Activated gamma-delta T cell (primary cell): ENCODE measurements around the gene CALCOCO2.
A peak's percentile ranks its signal among the peaks of the same experiment; 100 is the strongest.
"Not testable (repeated sequence)": the region's sequence is repeated elsewhere in the genome, so short reads cannot be mapped to it uniquely, and the experiment has no call there.

Experiments
- DNase-seq: peaks from one replicate; lab custom pipeline; 2025; lab: John Stamatoyannopoulos, UW
- total RNA-seq, 2 donors: gene quantifications; one replicate each; lab custom pipeline; 2026; lab: John Stamatoyannopoulos, UW

The CALCOCO2 gene
- 84.1 to 100 reads per million in 2 donors for total RNA-seq

GRCh38 chr17:48830840-48831548 lies at the start of gene CALCOCO2:
CALCOCO2 (plus strand) TSS chr17:48831035; CDS start chr17:48841708, 10,673 bp downstream.
- DNase-seq, result peak; percentile 81

GRCh38 chr17:48787828-48788227 lies 43.0 kb upstream of the CALCOCO2 start:
- no peak for DNase-seq

- DNase-seq, result no peak
Measured at GRCh38 chr17:48790607-48791127, 40.2 kb upstream of the CALCOCO2 start.

- no peak for DNase-seq
Measured at GRCh38 chr17:48791128-48792032, 39.5 kb upstream of the CALCOCO2 start.

- no peak for DNase-seq
Measured at GRCh38 chr17:48792033-48792798, 38.6 kb upstream of the CALCOCO2 start.

- no peak for DNase-seq
Measured at GRCh38 chr17:48795444-48796162, 35.2 kb upstream of the CALCOCO2 start.

- not testable (repeated sequence) for DNase-seq
Measured at GRCh38 chr17:48796163-48796522, 34.7 kb upstream of the CALCOCO2 start.

GRCh38 chr17:48799069-48799723 lies 31.6 kb upstream of the CALCOCO2 start:
- DNase-seq, result no peak

GRCh38 chr17:48800626-48801217 lies 30.1 kb upstream of the CALCOCO2 start:
- no peak for DNase-seq

- no peak for DNase-seq
Measured at GRCh38 chr17:48804936-48805411, 25.9 kb upstream of the CALCOCO2 start.

GRCh38 chr17:48809182-48809581 lies 21.7 kb upstream of the CALCOCO2 start:
- DNase-seq, result no peak

- no peak for DNase-seq
Measured at GRCh38 chr17:48812001-48812400, 18.8 kb upstream of the CALCOCO2 start.

GRCh38 chr17:48814504-48814903 lies 16.3 kb upstream of the CALCOCO2 start:
- DNase-seq, result no peak

GRCh38 chr17:48815311-48815710 lies 15.5 kb upstream of the CALCOCO2 start:
- DNase-seq, result no peak

GRCh38 chr17:48816438-48816773 lies 14.4 kb upstream of the CALCOCO2 start:
- no peak for DNase-seq

GRCh38 chr17:48816774-48817590 lies 13.9 kb upstream of the CALCOCO2 start, which contains the start of gene TTLL6:
TTLL6 (minus strand) TSS chr17:48817229; CDS start chr17:48817072, 157 bp downstream.
- peak; percentile 66 for DNase-seq

- no peak for DNase-seq
Measured at GRCh38 chr17:48818361-48818841, 12.4 kb upstream of the CALCOCO2 start.

GRCh38 chr17:48819466-48819865 lies 11.4 kb upstream of the CALCOCO2 start:
- DNase-seq, result no peak

GRCh38 chr17:48820936-48821335 lies 9.9 kb upstream of the CALCOCO2 start:
- DNase-seq, result not testable (repeated sequence)
